ENCODE measurements around the gene DIO3.

DNA sequence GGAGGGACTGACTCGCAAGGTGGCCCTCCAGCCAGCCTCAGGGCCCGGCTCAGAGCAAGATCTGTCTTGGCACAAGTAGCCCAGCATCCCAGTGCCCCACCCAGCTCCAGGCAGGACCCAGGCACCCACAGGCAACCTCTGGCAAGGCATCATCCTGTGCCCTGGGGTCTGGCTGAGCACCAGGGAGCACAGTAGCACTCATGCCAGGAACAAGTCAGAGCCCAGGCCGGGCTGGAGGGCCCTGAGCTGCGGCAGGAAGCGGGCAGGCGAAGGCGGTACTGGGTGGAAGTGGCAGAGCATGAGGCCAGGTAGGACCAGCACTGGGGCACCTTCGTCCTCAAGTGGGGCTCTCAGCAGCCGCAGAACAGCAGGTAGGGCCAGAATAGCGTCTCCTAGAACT, 5.2 kb upstream of the DIO3 start:
- TF ChIP-seq POLR2A (IDR thresholded peaks at IDR 0.05) (no peak), POLR2AphosphoS5 (IDR thresholded peaks at IDR 0.05) (no peak), EP300 (IDR thresholded peaks at IDR 0.05) (no peak)
- TF ChIP-seq, protein P1, sequence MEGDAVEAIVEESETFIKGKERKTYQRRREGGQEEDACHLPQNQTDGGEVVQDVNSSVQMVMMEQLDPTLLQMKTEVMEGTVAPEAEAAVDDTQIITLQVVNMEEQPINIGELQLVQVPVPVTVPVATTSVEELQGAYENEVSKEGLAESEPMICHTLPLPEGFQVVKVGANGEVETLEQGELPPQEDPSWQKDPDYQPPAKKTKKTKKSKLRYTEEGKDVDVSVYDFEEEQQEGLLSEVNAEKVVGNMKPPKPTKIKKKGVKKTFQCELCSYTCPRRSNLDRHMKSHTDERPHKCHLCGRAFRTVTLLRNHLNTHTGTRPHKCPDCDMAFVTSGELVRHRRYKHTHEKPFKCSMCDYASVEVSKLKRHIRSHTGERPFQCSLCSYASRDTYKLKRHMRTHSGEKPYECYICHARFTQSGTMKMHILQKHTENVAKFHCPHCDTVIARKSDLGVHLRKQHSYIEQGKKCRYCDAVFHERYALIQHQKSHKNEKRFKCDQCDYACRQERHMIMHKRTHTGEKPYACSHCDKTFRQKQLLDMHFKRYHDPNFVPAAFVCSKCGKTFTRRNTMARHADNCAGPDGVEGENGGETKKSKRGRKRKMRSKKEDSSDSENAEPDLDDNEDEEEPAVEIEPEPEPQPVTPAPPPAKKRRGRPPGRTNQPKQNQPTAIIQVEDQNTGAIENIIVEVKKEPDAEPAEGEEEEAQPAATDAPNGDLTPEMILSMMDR (IDR thresholded peaks at IDR 0.05): no peak
